IMR-90 (cell line): ENCODE measurements around the gene ANKK1. TPM values are rescaled to one million over a fixed set of nuclear protein-coding genes. Genes with fewer than 3 reads are reported as not detected.

Experiments
- ATAC-seq: fragments of 200-7000 bp; cut with Tn5 transposase; 2 replicates; pipeline ENCODE4 v1.9.1; 2020; ENCODE audit warnings: low read depth, mild to moderate bottlenecking, moderate library complexity
- BruUV-seq: library from RNA; stranded (reverse); fragments of 400-500 nt; replicated peaks from 2 replicates; lab custom pipeline; 2021; lab: Mats Ljungman, UMichigan
- CTCF ChIA-PET: fragments of 300-600 bp; formaldehyde crosslinking; extraction: SDS; loops from one replicate; lab custom pipeline; 2021; ENCODE audit warnings: antibody characterized with exemption; lab: Yijun Ruan, JAX
- POLR2A ChIA-PET: fragments of 300-600 bp; sonication (Branson Sonifier 250); formaldehyde crosslinking; loops from one replicate; lab custom pipeline; 2022; ENCODE audit warnings: antibody characterized with exemption; ENCODE audit not compliant: unreplicated experiment; lab: Charles Lee
- DNase-seq: peaks from one replicate; pipeline ENCODE4 v3.0.0; 2013
- H2AFZ ChIP-seq: replicated peaks from 2 replicates; pipeline ENCODE3; 2013; ENCODE audit warnings: low read length, mild to moderate bottlenecking; ENCODE audit not compliant: poor library complexity
- H2AK5ac ChIP-seq: 2 replicates; pipeline ENCODE4 v1.6.1; 2013; ENCODE audit warnings: low read depth, low read length, inconsistent platforms
- H2AK9ac ChIP-seq: replicated peaks from 2 replicates; pipeline ENCODE3; 2013; ENCODE audit warnings: mild to moderate bottlenecking, low read depth, low read length, moderate library complexity; ENCODE audit not compliant: poor library complexity
- H2BK120ac ChIP-seq: 2 replicates; pipeline ENCODE4 v1.6.1; 2013; ENCODE audit warnings: low read depth, low read length, inconsistent platforms
- H2BK15ac ChIP-seq: 3 replicates; pipeline ENCODE4 v1.6.1; 2013; ENCODE audit warnings: low read depth, low read length, inconsistent platforms
- H2BK20ac ChIP-seq: 2 replicates; pipeline ENCODE4 v1.6.1; 2013; ENCODE audit warnings: low read depth, mild to moderate bottlenecking, inconsistent platforms, low read length, moderate library complexity
- H2BK5ac ChIP-seq: 2 replicates; pipeline ENCODE4 v1.6.1; 2013; ENCODE audit warnings: mild to moderate bottlenecking, low read depth, low read length, inconsistent platforms; ENCODE audit not compliant: poor library complexity, severe bottlenecking
- H3K14ac ChIP-seq: replicated peaks from 2 replicates; pipeline ENCODE4 v1.6.1; 2013; ENCODE audit warnings: low read depth, low read length, inconsistent platforms
- H3K18ac ChIP-seq: 2 replicates; pipeline ENCODE4 v1.6.1; 2013; ENCODE audit warnings: low read depth, low read length, control low read depth
- H3K23ac ChIP-seq: 2 replicates; pipeline ENCODE4 v1.6.1; 2013; ENCODE audit warnings: low read depth, low read length, inconsistent platforms
- H3K27ac ChIP-seq: 2 replicates; pipeline ENCODE4 v1.5.1; 2013; ENCODE audit warnings: mild to moderate bottlenecking, control low read depth, low read length; ENCODE audit not compliant: insufficient read depth
- H3K27me3 ChIP-seq: 2 replicates; pipeline ENCODE4 v1.6.1; 2013; ENCODE audit warnings: low read length; ENCODE audit not compliant: control insufficient read depth, insufficient read depth
- H3K36me3 ChIP-seq: 2 replicates; pipeline ENCODE4 v1.6.1; 2013; ENCODE audit warnings: low read length, mixed read lengths; ENCODE audit not compliant: control insufficient read depth, insufficient read depth
- H3K4ac ChIP-seq: 2 replicates; pipeline ENCODE4 v1.6.1; 2013; ENCODE audit warnings: low read depth, low read length, inconsistent platforms
- H3K4me1 ChIP-seq: 2 replicates; pipeline ENCODE4 v1.6.1; 2013; ENCODE audit warnings: low read length, mixed read lengths; ENCODE audit not compliant: control insufficient read depth, insufficient read depth
- H3K4me2 ChIP-seq: 2 replicates; pipeline ENCODE4 v1.6.1; 2013; ENCODE audit warnings: low read depth, mild to moderate bottlenecking, control low read depth, low read length, moderate library complexity
- H3K4me3 ChIP-seq: 2 replicates; pipeline ENCODE4 v1.5.1; 2013; ENCODE audit warnings: low read depth, mild to moderate bottlenecking, control low read depth, low read length, moderate library complexity; ENCODE audit not compliant: insufficient read depth
- H3K56ac ChIP-seq: 2 replicates; pipeline ENCODE4 v1.6.1; 2013; ENCODE audit warnings: low read length, inconsistent platforms; ENCODE audit not compliant: insufficient read depth; ENCODE audit errors: extremely low read depth
- H3K79me1 ChIP-seq, 2 experiments: 2 replicates each; pipeline ENCODE4 v1.6.1; 2013; ENCODE audit warnings: low read length in 2 of 2, inconsistent platforms in 1 of 2, low read depth in 1 of 2
- H3K9ac ChIP-seq: 2 replicates; pipeline ENCODE4 v1.6.1; 2013; ENCODE audit warnings: low read depth, low read length, control low read depth
- H3K9me1 ChIP-seq: 2 replicates; pipeline ENCODE4 v1.6.1; 2013; ENCODE audit warnings: low read length, inconsistent platforms; ENCODE audit not compliant: insufficient read depth
- H3K9me3 ChIP-seq: 2 replicates; pipeline ENCODE4 v1.6.1; 2013; ENCODE audit warnings: low read length; ENCODE audit not compliant: control insufficient read depth, insufficient read depth
- H4K20me1 ChIP-seq: 2 replicates; pipeline ENCODE4 v1.6.1; 2013; ENCODE audit warnings: low read length, inconsistent platforms; ENCODE audit not compliant: insufficient read depth
- H4K5ac ChIP-seq: 2 replicates; pipeline ENCODE4 v1.6.1; 2013; ENCODE audit warnings: mild to moderate bottlenecking, low read depth, low read length, control low read depth
- H4K8ac ChIP-seq, 2 experiments: 2 replicates each; pipeline ENCODE4 v1.6.1; 2013; ENCODE audit warnings: low read depth in 2 of 2, low read length in 2 of 2, control low read depth in 1 of 2, inconsistent platforms in 1 of 2
- H4K91ac ChIP-seq: 2 replicates; pipeline ENCODE4 v1.6.1; 2013; ENCODE audit warnings: low read depth, low read length, inconsistent platforms; ENCODE audit not compliant: insufficient read depth
- BHLHE40 ChIP-seq: fragments of 150-350 bp; IDR thresholded peaks from 2 replicates; pipeline ENCODE4 v1.6.1; 2016; ENCODE audit warnings: mild to moderate bottlenecking, low read depth, low read length
- CEBPB ChIP-seq: IDR thresholded peaks from 2 replicates; pipeline ENCODE4 v1.6.1; 2012; ENCODE audit warnings: low read depth, low read length, improper control_type of control experiment
- FOS ChIP-seq: fragments of 150-350 bp; IDR thresholded peaks from 2 replicates; pipeline ENCODE4 v1.6.1; 2016; ENCODE audit warnings: low read depth, low read length
- MAFK ChIP-seq: IDR thresholded peaks from 2 replicates; pipeline ENCODE4 v1.6.1; 2012; ENCODE audit warnings: low read depth, low read length, improper control_type of control experiment
- MAZ ChIP-seq: IDR thresholded peaks from 2 replicates; pipeline ENCODE4 v1.6.1; 2012; ENCODE audit warnings: low read depth, mild to moderate bottlenecking, low read length, improper control_type of control experiment, moderate library complexity, borderline replicate concordance
- MXI1 ChIP-seq: IDR thresholded peaks from 2 replicates; pipeline ENCODE4 v1.6.1; 2012; ENCODE audit warnings: low read depth, mild to moderate bottlenecking, low read length, moderate library complexity, borderline replicate concordance
- RCOR1 ChIP-seq: IDR thresholded peaks from 2 replicates; pipeline ENCODE4 v1.6.1; 2012; ENCODE audit warnings: mild to moderate bottlenecking, low read length, improper control_type of control experiment; ENCODE audit not compliant: insufficient replicate concordance
- RFX5 ChIP-seq: IDR thresholded peaks from 2 replicates; pipeline ENCODE4 v1.8.0; 2012; ENCODE audit warnings: low read depth, mild to moderate bottlenecking, low read length, moderate library complexity
- SMC3 ChIP-seq: fragments of 150-350 bp; IDR thresholded peaks from 2 replicates; pipeline ENCODE4 v1.6.1; 2016; ENCODE audit warnings: low read depth, mild to moderate bottlenecking, antibody characterized with exemption, low read length, moderate library complexity
- WGBS, 2 experiments: methylation state at CpG; one replicate each; pipeline versions ENCODE4 v1.1.5 to v1.1.7; 2013; ENCODE audit warnings: missing lambda C conversion rate in 2 of 2; ENCODE audit not compliant: insufficient read length in 1 of 2; ENCODE audit errors: extremely low coverage in 2 of 2; 5-methylcytosine and 5-hydroxymethylcytosine counted together
- dilution Hi-C: fragments of 300-500 bp; cut with HindIII; formaldehyde crosslinking; loops from one replicate; pipeline ENCODE4 v1.14.3; 2018; ENCODE audit warnings: low sequenced_read_pairs; ENCODE audit not compliant: unreplicated experiment
- in situ Hi-C: fragments of 300-500 bp; cut with MboI; formaldehyde crosslinking; loops from 3 replicates; pipeline ENCODE4 v1.14.3; 2019; ENCODE audit warnings: low sequenced_read_pairs, inconsistent platforms, mixed read lengths
- intact Hi-C: fragments of 100-400 bp; cut with micrococcal nuclease; formaldehyde crosslinking; loops from 2 replicates; pipeline ENCODE4 v1.10.0; 2022
- polyA plus RNA-seq, 3 experiments: library from polyadenylated mRNA; depleted of rRNA; stranded (reverse); fragments of >200 nt; gene quantifications; 2 replicates each; pipeline ENCODE4 v1.2.3, GENCODE V29; 2012; ENCODE audit warnings: low replicate concordance in 1 of 3
- total RNA-seq: library from RNA; depleted of rRNA; stranded (reverse); fragments of >200 nt; gene quantifications from 2 replicates; pipeline ENCODE4 v1.2.3, GENCODE V29; 2012
- TF ChIP-seq, protein P1 (sequence below): fragments of 150-350 bp; IDR thresholded peaks from 2 replicates; pipeline ENCODE4 v1.6.1; 2016; ENCODE audit warnings: low read depth, mild to moderate bottlenecking, low read length, moderate library complexity, borderline replicate concordance

The ANKK1 gene
- total and polyA plus RNA-seq, 2 of the 4 experiments (the other 2 are of a cell fraction) = not detected

- BruUV-seq = no TSS peak
- in situ Hi-C loops = no loop called here
- no peaks in the 10 kb centered on the region for H3K79me1 ChIP-seq
- 80% methylated on average over 7 of the region's 24 CpGs; no CpG with 5 or more reads in 1 of the 2 experiments for WGBS, 2 experiments
- H3K18ac ChIP-seq = no peak overlapping the region
- H3K4me3 ChIP-seq = no peak overlapping the region
- H2BK15ac ChIP-seq = no peak overlapping the region
- H2BK120ac ChIP-seq = no peak overlapping the region
- H3K27me3 ChIP-seq = peaks cover 14% of the 10 kb centered on the region
- dilution Hi-C loops = no loop called here
- no peak overlapping the region for H3K27ac ChIP-seq
- no peak overlapping the region for H3K4me2 ChIP-seq
- H2BK5ac ChIP-seq = no peak overlapping the region
- no peak overlapping the region for H2BK20ac ChIP-seq
- H3K9me1 ChIP-seq = no peaks in the 10 kb centered on the region
- H3K23ac ChIP-seq = no peak overlapping the region
- no peak overlapping the region for H3K4ac ChIP-seq
- no peak overlapping the region for H3K9ac ChIP-seq
- no peak overlapping the region for H3K56ac ChIP-seq
- ChIA-PET CTCF (no interaction called here), POLR2A (no interaction called here)
- TF ChIP-seq BHLHE40 = no peak
- TF ChIP-seq MAZ = no peak
- TF ChIP-seq RFX5 = no peak
- no peak for TF ChIP-seq CEBPB
- TF ChIP-seq FOS = no peak
- no peak for TF ChIP-seq SMC3
- TF ChIP-seq MAFK = no peak
- TF ChIP-seq, protein P1, sequence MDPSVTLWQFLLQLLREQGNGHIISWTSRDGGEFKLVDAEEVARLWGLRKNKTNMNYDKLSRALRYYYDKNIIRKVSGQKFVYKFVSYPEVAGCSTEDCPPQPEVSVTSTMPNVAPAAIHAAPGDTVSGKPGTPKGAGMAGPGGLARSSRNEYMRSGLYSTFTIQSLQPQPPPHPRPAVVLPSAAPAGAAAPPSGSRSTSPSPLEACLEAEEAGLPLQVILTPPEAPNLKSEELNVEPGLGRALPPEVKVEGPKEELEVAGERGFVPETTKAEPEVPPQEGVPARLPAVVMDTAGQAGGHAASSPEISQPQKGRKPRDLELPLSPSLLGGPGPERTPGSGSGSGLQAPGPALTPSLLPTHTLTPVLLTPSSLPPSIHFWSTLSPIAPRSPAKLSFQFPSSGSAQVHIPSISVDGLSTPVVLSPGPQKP = no peak
- TF ChIP-seq RCOR1 = no peak
- TF ChIP-seq MXI1 = no peak
- intact Hi-C loops = no loop called here
- H4K91ac ChIP-seq = no peak overlapping the region
- no peak for ATAC-seq
- H2AK5ac ChIP-seq = no peak overlapping the region
- H3K9me3 ChIP-seq = no peaks in the 10 kb centered on the region
- H4K20me1 ChIP-seq = no peaks in the 10 kb centered on the region
- H3K36me3 ChIP-seq = no peaks in the 10 kb centered on the region
- H2AFZ ChIP-seq = no peak overlapping the region
- H4K8ac ChIP-seq = no peak overlapping the region
- no peak overlapping the region for H3K14ac ChIP-seq
- DNase-seq = no peak
- H4K5ac ChIP-seq = no peak overlapping the region
- H2AK9ac ChIP-seq = no peak overlapping the region
- H3K4me1 ChIP-seq = no peaks in the 10 kb centered on the region
Measured at GRCh38 chr11:113398669-113399430, 11.3 kb downstream of the ANKK1 start.
